ENCODE results near the gene ATP6V1B1.

ATP6V1B1 gene

GRCh38 chr2:70957798-70958197, 22.1 kb downstream of the ATP6V1B1 start:
- TF ChIP-seq CTCF (conservative IDR thresholded peaks at IDR 0.05; ENCODE audit: low read depth, low read length) = no peak
- DNase-seq (ENCODE audit: low read depth) = no peak
- no peak overlapping the region for H3K4me3 ChIP-seq (ENCODE audit: low read depth, low read length)

DNA sequence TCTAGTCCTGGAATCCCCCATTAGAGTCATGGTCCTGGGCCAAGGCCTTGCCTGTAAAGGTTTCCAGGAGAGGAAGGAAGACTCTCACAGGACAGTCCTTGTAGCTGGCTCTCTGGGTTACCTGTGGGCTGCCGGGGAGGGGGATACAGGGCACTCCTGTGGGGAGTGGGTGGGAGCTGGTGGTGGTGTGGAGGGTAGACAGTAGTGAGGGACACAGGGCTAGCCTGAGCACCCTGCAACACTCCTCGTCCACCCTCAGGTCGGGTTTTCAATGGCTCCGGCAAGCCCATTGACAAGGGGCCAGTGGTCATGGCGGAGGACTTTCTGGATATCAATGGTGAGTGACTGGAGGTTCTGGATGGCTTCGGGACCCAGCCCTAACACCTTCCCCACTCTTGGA, 23.1 kb downstream of the ATP6V1B1 start:
- TF ChIP-seq CTCF (conservative IDR thresholded peaks at IDR 0.05; ENCODE audit: low read depth, low read length) = no peak
- no peak for DNase-seq (ENCODE audit: low read depth)
- no peak overlapping the region for H3K4me3 ChIP-seq (ENCODE audit: low read depth, low read length)

- DNase-seq (ENCODE audit: low read depth) = no peak
- TF ChIP-seq CTCF (conservative IDR thresholded peaks at IDR 0.05; ENCODE audit: low read depth, low read length) = no peak
- no peak overlapping the region for H3K4me3 ChIP-seq (ENCODE audit: low read depth, low read length)
Observed at GRCh38 chr2:70959271-70959761, 23.6 kb downstream of the ATP6V1B1 start.

DNA sequence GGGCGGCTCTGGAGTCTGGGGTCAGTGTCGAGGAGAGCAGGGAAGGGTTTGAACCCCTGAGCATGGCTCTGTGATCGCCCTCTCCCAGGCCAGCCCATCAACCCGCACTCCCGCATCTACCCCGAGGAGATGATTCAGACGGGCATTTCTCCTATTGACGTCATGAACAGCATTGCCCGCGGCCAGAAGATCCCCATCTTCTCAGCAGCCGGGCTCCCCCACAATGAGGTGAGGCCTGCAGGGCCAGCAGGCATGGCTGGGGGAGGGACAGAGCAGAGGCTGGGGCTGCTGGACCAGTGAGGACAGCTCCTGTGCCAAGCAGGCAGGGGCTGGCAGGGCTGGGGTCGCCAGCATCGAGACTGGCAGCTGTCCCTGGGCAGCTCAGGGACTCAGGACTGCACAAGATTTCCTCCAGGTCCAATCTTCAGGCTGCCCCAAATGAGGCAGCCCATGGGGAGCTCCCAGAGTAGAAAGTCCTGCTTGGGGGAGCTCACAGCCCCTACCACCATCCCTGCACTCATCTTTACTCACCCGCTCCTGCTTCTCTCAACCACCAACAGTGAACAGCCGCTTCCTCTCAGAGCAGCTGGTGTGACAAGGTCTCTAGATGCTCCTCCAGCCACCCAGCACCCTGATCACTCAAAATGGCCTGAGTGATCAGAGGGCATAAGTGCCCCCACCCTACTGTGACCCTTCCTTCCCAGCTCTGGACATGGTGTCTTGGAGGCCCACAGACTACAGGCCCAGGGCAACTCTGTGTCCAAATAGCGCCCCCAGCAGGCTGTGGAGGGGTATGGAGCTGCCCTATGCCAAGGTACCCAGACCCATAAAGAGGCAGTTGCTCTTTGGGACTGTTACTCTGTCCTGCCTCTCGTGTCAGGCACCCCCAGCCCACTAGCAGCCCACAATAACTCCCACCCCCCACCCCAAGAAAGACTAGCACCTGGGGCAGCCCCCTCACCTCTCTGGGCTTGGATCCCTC, 24.4 kb downstream of the ATP6V1B1 start:
- DNase-seq (ENCODE audit: low read depth) = no peak
- TF ChIP-seq CTCF (conservative IDR thresholded peaks at IDR 0.05; ENCODE audit: low read depth, low read length) = no peak
- H3K4me3 ChIP-seq (ENCODE audit: low read depth, low read length) = no peak overlapping the region

- TF ChIP-seq CTCF (conservative IDR thresholded peaks at IDR 0.05; ENCODE audit: low read depth, low read length) = peak; percentile 12
- no peak for DNase-seq (ENCODE audit: low read depth)
- no peak overlapping the region for H3K4me3 ChIP-seq (ENCODE audit: low read depth, low read length)
Observed at GRCh38 chr2:70960833-70961647, 25.3 kb downstream of the ATP6V1B1 start.

- no peak for DNase-seq (ENCODE audit: low read depth)
- no peak for TF ChIP-seq CTCF (conservative IDR thresholded peaks at IDR 0.05; ENCODE audit: low read depth, low read length)
- H3K4me3 ChIP-seq (ENCODE audit: low read depth, low read length) = no peak overlapping the region
Observed at GRCh38 chr2:70961648-70961994, 25.9 kb downstream of the ATP6V1B1 start.
